ENCODE data around the gene PLD6. TPM values are rescaled to one million over a fixed set of nuclear protein-coding genes. Genes with fewer than 3 reads are reported as not detected.

The PLD6 gene
- total RNA-seq, 1 experiment from 2014 or later = 2.9 TPM

- H3K9me3 Mint-ChIP-seq (ENCODE audit: low read depth, unreplicated experiment) = no peaks in the 10 kb centered on the region
- intact Hi-C loops (cut with micrococcal nuclease; ENCODE audit: unreplicated experiment) = no loop called here
- no peak for DNase-seq
- H3K36me3 Mint-ChIP-seq (ENCODE audit: insufficient read depth, unreplicated experiment) = peaks cover 31% of the 10 kb centered on the region
- BruUV-seq (replicated peaks) = no TSS peak
- TF ChIP-seq CTCF (IDR thresholded peaks at IDR 0.05; ENCODE audit: unreplicated experiment) = no peak
- no peaks in the 10 kb centered on the region for H3K27me3 Mint-ChIP-seq (ENCODE audit: unreplicated experiment)
- peak overlapping the region; percentile 100 for H3K27ac Mint-ChIP-seq (ENCODE audit: unreplicated experiment)
- H3K4me1 Mint-ChIP-seq (ENCODE audit: low read depth, unreplicated experiment) = peaks cover 14% of the 10 kb centered on the region
- peak overlapping the region; percentile 86 for H3K4me3 Mint-ChIP-seq (ENCODE audit: low read depth, unreplicated experiment)
- CTCF ChIA-PET = no interaction called here
Measured at GRCh38 chr17:17235212-17236174, 29.4 kb upstream of the PLD6 start.

- CTCF ChIA-PET = no interaction called here
- Mint-ChIP-seq H3K27me3 (ENCODE audit: unreplicated experiment) (no peaks in the 10 kb centered on the region), H3K36me3 (ENCODE audit: insufficient read depth, unreplicated experiment) (peaks cover 35% of the 10 kb centered on the region), H3K4me3 (ENCODE audit: low read depth, unreplicated experiment) (no peak overlapping the region), H3K4me1 (ENCODE audit: low read depth, unreplicated experiment) (peaks cover 14% of the 10 kb centered on the region), H3K27ac (ENCODE audit: unreplicated experiment) (no peak overlapping the region), H3K9me3 (ENCODE audit: low read depth, unreplicated experiment) (no peaks in the 10 kb centered on the region)
- intact Hi-C loops (cut with micrococcal nuclease; ENCODE audit: unreplicated experiment) = no loop called here
- no TSS peak for BruUV-seq (replicated peaks)
- no peak for TF ChIP-seq CTCF (IDR thresholded peaks at IDR 0.05; ENCODE audit: unreplicated experiment)
- no peak for DNase-seq
Measured at GRCh38 chr17:17232303-17232621, 26.1 kb upstream of the PLD6 start.

- DNase-seq = no peak
- Mint-ChIP-seq H3K4me3 (ENCODE audit: low read depth, unreplicated experiment) (no peak overlapping the region), H3K4me1 (ENCODE audit: low read depth, unreplicated experiment) (peaks cover 14% of the 10 kb centered on the region), H3K27ac (ENCODE audit: unreplicated experiment) (no peak overlapping the region), H3K27me3 (ENCODE audit: unreplicated experiment) (no peaks in the 10 kb centered on the region), H3K9me3 (ENCODE audit: low read depth, unreplicated experiment) (no peaks in the 10 kb centered on the region), H3K36me3 (ENCODE audit: insufficient read depth, unreplicated experiment) (peaks cover 30% of the 10 kb centered on the region)
- intact Hi-C loops (cut with micrococcal nuclease; ENCODE audit: unreplicated experiment) = no loop called here
- CTCF ChIA-PET = no interaction called here
- TF ChIP-seq CTCF (IDR thresholded peaks at IDR 0.05; ENCODE audit: unreplicated experiment) = no peak
- no TSS peak for BruUV-seq (replicated peaks)
Measured at GRCh38 chr17:17231621-17232302, 25.6 kb upstream of the PLD6 start.

- CTCF ChIA-PET = interaction anchor here (0.7 kb wide), 1 partner anchor 189 kb away, joined by 5 read pairs; no protein-coding TSS in a partner anchor
- no peak overlapping the region for H3K27ac Mint-ChIP-seq (ENCODE audit: unreplicated experiment)
- H3K4me3 Mint-ChIP-seq (ENCODE audit: low read depth, unreplicated experiment) = no peak overlapping the region
- no peak for DNase-seq
- H3K9me3 Mint-ChIP-seq (ENCODE audit: low read depth, unreplicated experiment) = no peaks in the 10 kb centered on the region
- H3K27me3 Mint-ChIP-seq (ENCODE audit: unreplicated experiment) = no peaks in the 10 kb centered on the region
- TF ChIP-seq CTCF (IDR thresholded peaks at IDR 0.05; ENCODE audit: unreplicated experiment) = no peak
- BruUV-seq (replicated peaks) = no TSS peak
- H3K36me3 Mint-ChIP-seq (ENCODE audit: insufficient read depth, unreplicated experiment) = peaks cover 37% of the 10 kb centered on the region
- no peaks in the 10 kb centered on the region for H3K4me1 Mint-ChIP-seq (ENCODE audit: low read depth, unreplicated experiment)
- intact Hi-C loops (cut with micrococcal nuclease; ENCODE audit: unreplicated experiment) = no loop called here
Measured at GRCh38 chr17:17229416-17230384, 23.6 kb upstream of the PLD6 start.
